Liver (tissue), 9 donors: ENCODE measurements around the gene UBE2U. TPM values are rescaled to one million over a fixed set of nuclear protein-coding genes. Genes with fewer than 3 reads are reported as not detected.

ENCODE experiments used
- DNase-seq: peaks from one replicate; pipeline ENCODE4 v3.0.0-alpha.2; 2017; ENCODE audit warnings: low spot score
- H3K27ac ChIP-seq, 2 donors: one replicate each; pipeline ENCODE4 v1.7.0; 2013; ENCODE audit warnings: inconsistent platforms in 2 of 2, low read length in 2 of 2, control low read depth in 1 of 2, low read depth in 1 of 2, mild to moderate bottlenecking in 1 of 2
- H3K27me3 ChIP-seq, 4 donors: one replicate each; pipeline versions ENCODE4 v1.6.1 to v1.7.0; 2013; ENCODE audit warnings: low read length in 3 of 4, inconsistent platforms in 1 of 4, mild to moderate bottlenecking in 1 of 4, moderate library complexity in 1 of 4; ENCODE audit not compliant: control insufficient read depth in 4 of 4, insufficient read depth in 4 of 4
- H3K36me3 ChIP-seq, 4 donors: one replicate each; pipeline versions ENCODE4 v1.6.1 to v1.7.0; 2013; ENCODE audit warnings: low read length in 3 of 4, mild to moderate bottlenecking in 3 of 4, low read depth in 1 of 4, moderate library complexity in 1 of 4; ENCODE audit not compliant: control insufficient read depth in 4 of 4, insufficient read depth in 3 of 4
- H3K4me1 ChIP-seq, 4 donors: one replicate each; pipeline versions ENCODE4 v1.6.1 to v1.7.0; 2013; ENCODE audit warnings: low read length in 3 of 4, mild to moderate bottlenecking in 3 of 4, moderate library complexity in 1 of 4; ENCODE audit not compliant: control insufficient read depth in 4 of 4, insufficient read depth in 4 of 4
- H3K4me3 ChIP-seq, 3 donors: one replicate each; pipeline versions ENCODE4 v1.6.1 to v1.7.0; 2013; ENCODE audit warnings: low read length in 3 of 3, control low read depth in 1 of 3, low read depth in 1 of 3, mild to moderate bottlenecking in 1 of 3
- H3K9ac ChIP-seq, 2 donors: one replicate each; pipeline ENCODE4 v1.7.0; 2013; ENCODE audit warnings: low read length in 2 of 2, mild to moderate bottlenecking in 2 of 2, moderate library complexity in 2 of 2, control low read depth in 1 of 2, low read depth in 1 of 2
- H3K9me3 ChIP-seq, 4 donors: one replicate each; pipeline versions ENCODE4 v1.6.1 to v1.7.0; 2013; ENCODE audit warnings: low read length in 3 of 4; ENCODE audit not compliant: control insufficient read depth in 4 of 4
- ATF3 ChIP-seq: IDR thresholded peaks from 2 replicates; pipeline ENCODE4 v1.6.1; 2016; ENCODE audit warnings: antibody characterized with exemption
- CTCF ChIP-seq: fragments of 150-350 bp; IDR thresholded peaks from 2 replicates; pipeline ENCODE4 v1.5.1; 2017; ENCODE audit warnings: improper control_type of control experiment, low read depth, low read length; ENCODE audit not compliant: missing input control
- EGR1 ChIP-seq, 2 donors: IDR thresholded peaks; 2 replicates each; pipeline ENCODE4 v1.6.1; 2016 to 2018; ENCODE audit warnings: antibody characterized with exemption in 2 of 2, low read depth in 2 of 2
- FOXA1 ChIP-seq: IDR thresholded peaks from 2 replicates; pipeline ENCODE4 v1.6.1; 2016; ENCODE audit warnings: antibody characterized with exemption
- FOXA2 ChIP-seq: IDR thresholded peaks from 2 replicates; pipeline ENCODE4 v1.6.1; 2016; ENCODE audit warnings: antibody characterized with exemption
- GABPA ChIP-seq, 2 donors: IDR thresholded peaks in 1 of 2; conservative IDR thresholded peaks in 1 of 2; 2 replicates each; pipeline ENCODE4 v1.6.1; 2016; ENCODE audit warnings: antibody characterized with exemption in 2 of 2, mild to moderate bottlenecking in 1 of 2, moderate library complexity in 1 of 2
- HNF4A ChIP-seq, 2 donors: conservative IDR thresholded peaks; 2 replicates each; pipeline ENCODE4 v1.6.1; 2016; ENCODE audit warnings: antibody characterized with exemption in 2 of 2, mild to moderate bottlenecking in 2 of 2
- HNF4G ChIP-seq: IDR thresholded peaks from 2 replicates; pipeline ENCODE4 v1.6.1; 2016; ENCODE audit warnings: antibody characterized with exemption
- JUND ChIP-seq, 2 donors: IDR thresholded peaks; 2 replicates each; pipeline ENCODE4 v1.6.1; 2016; ENCODE audit warnings: antibody characterized with exemption in 2 of 2
- MAX ChIP-seq: IDR thresholded peaks from 2 replicates; pipeline ENCODE4 v1.6.1; 2016; ENCODE audit warnings: antibody characterized with exemption
- NR2F2 ChIP-seq: IDR thresholded peaks from 2 replicates; pipeline ENCODE4 v1.6.1; 2016; ENCODE audit warnings: antibody characterized with exemption
- RAD21 ChIP-seq, 2 donors: IDR thresholded peaks; 2 replicates each; pipeline ENCODE4 v1.6.1; 2016; ENCODE audit warnings: antibody characterized with exemption in 2 of 2, mild to moderate bottlenecking in 2 of 2
- REST ChIP-seq: IDR thresholded peaks from 2 replicates; pipeline ENCODE4 v1.6.1; 2016; ENCODE audit warnings: antibody characterized with exemption, mild to moderate bottlenecking
- RXRA ChIP-seq, 2 donors: IDR thresholded peaks; 2 replicates each; pipeline ENCODE4 v1.6.1; 2017 to 2018; ENCODE audit warnings: antibody characterized with exemption in 2 of 2, mild to moderate bottlenecking in 1 of 2
- SP1 ChIP-seq: IDR thresholded peaks from 2 replicates; pipeline ENCODE4 v1.6.1; 2018; ENCODE audit warnings: antibody characterized with exemption, mild to moderate bottlenecking
- TAF1 ChIP-seq: conservative IDR thresholded peaks from 2 replicates; pipeline ENCODE4 v1.6.1; 2016; ENCODE audit warnings: antibody characterized with exemption, mild to moderate bottlenecking
- YY1 ChIP-seq: IDR thresholded peaks from 2 replicates; pipeline ENCODE4 v1.6.1; 2016; ENCODE audit warnings: antibody characterized with exemption, mild to moderate bottlenecking
- ZBTB33 ChIP-seq: IDR thresholded peaks from 2 replicates; pipeline ENCODE4 v1.6.1; 2016; ENCODE audit warnings: antibody characterized with exemption
- WGBS: extraction: QIAGEN DNeasy Blood & Tissue Kit; methylation state at CpG from one replicate; pipeline ENCODE4 v1.1.7; 2013; 5-methylcytosine and 5-hydroxymethylcytosine counted together
- polyA plus RNA-seq, 2 donors: library from polyadenylated mRNA; stranded (reverse) in 1 of 2; unstranded in 1 of 2; fragments of 200-250 nt in 1 of 2; fragments of >200 nt in 1 of 2; fragmentation: Nextera tagmentation in 1 of 2; extraction: Ambion mirVana in 1 of 2; gene quantifications; one replicate each; pipeline versions ENCODE4 v1.2.1 to v1.2.3, GENCODE V29; 2013 to 2015
- total RNA-seq, 2 donors: library from RNA; depleted of rRNA; stranded (reverse); fragments of >200 nt; gene quantifications; one replicate each; pipeline ENCODE4 v1.2.3, GENCODE V29; 2014
- donor health status: healthy.
- donor health status: healthy.
- donor health status: healthy.
- donor health status: healthy.
- donor health status: healthy.

Gene UBE2U
- total and polyA plus RNA-seq, 4 donors = not detected

GRCh38 chr1:64172458-64172983 lies 30.9 kb upstream of the UBE2U start:
- no peak overlapping the region for H3K27ac ChIP-seq
- DNase-seq = no peak
- no peak overlapping the region for H3K4me3 ChIP-seq
- no peak overlapping the region for H3K9ac ChIP-seq
- TF ChIP-seq RXRA (IDR thresholded peaks at IDR 0.05) (no peak), NR2F2 (no peak), RAD21 (IDR thresholded peaks at IDR 0.05) (no peak), SP1 (no peak), YY1 (no peak), REST (no peak), HNF4G (no peak), FOXA2 (no peak), MAX (no peak), GABPA (IDR thresholded peaks at IDR 0.05 in 1 of 2, conservative IDR thresholded peaks at IDR 0.05 in 1 of 2) (no peak), CTCF (no peak), JUND (IDR thresholded peaks at IDR 0.05) (no peak), ATF3 (no peak), EGR1 (IDR thresholded peaks at IDR 0.05; ENCODE audit: low read depth in 2 of 2) (no peak), ZBTB33 (no peak), TAF1 (no peak), HNF4A (conservative IDR thresholded peaks at IDR 0.05) (no peak), FOXA1 (no peak)
- H3K36me3 ChIP-seq = no peaks in the 10 kb centered on the region
- no peaks in the 10 kb centered on the region for H3K4me1 ChIP-seq
- H3K9me3 ChIP-seq = no peaks in the 10 kb centered on the region
- 58% methylated on average over 3 of the region's 3 CpGs for whole genome bisulfite sequencing
- no peaks in the 10 kb centered on the region for H3K27me3 ChIP-seq
